GM12875 (cell line): ENCODE data around the gene MEIS3.

Experiments used
- H3K4me3 ChIP-seq: one replicate; pipeline ENCODE4 v1.5.1; 2011; ENCODE audit warnings: low read depth, low read length, control low read depth
- TF ChIP-seq, protein P1 (sequence below): IDR thresholded peaks from 2 replicates; pipeline ENCODE4 v1.5.1; 2011; ENCODE audit warnings: low read depth, mild to moderate bottlenecking, control low read depth, inconsistent platforms, low read length, moderate library complexity, borderline replicate concordance; ENCODE audit not compliant: insufficient read depth

MEIS3 gene

DNA sequence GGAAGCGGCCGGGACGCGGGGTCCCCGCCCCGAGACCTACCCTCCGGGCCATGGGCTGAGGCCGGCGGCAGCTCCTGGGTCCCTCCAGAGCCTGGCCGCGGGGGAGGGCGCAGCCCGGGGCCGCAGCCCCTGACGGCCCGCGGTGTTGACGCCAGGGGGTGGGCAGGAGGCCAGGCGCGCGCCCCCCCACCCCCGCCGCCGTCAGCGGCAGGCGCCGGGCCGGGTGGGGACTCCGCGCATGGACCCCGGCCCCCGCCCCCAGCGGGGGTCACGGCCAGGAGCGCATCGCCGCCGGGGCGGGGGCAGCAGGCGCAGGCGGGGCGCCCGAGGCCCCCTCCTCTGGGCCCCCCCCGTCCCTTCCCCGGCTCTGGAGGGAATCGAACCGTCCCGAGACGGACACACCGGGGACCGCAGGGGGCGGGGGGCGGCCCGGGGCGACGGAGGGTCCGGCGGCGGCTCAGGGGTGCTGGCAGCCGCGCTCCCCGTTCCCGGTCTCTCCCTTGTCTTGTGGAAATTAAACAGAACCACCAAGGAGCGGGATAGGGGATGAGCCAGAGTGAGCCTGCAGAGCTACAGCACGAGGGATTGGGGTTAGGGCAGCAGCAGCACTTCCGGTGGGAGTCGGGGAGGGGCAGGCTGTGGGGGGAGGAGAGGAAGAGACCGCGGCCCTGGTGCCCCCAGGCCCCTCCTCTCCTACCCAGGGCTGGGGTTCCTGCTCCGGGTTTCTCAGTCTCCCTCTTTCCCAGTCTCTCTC is at the start of gene MEIS3:
Gene MEIS3, minus strand, starts transcription at position 498 of the 754 bp plus-strand sequence. Its CDS starts 446 bp downstream, at position 52.
- TF ChIP-seq, protein P1, sequence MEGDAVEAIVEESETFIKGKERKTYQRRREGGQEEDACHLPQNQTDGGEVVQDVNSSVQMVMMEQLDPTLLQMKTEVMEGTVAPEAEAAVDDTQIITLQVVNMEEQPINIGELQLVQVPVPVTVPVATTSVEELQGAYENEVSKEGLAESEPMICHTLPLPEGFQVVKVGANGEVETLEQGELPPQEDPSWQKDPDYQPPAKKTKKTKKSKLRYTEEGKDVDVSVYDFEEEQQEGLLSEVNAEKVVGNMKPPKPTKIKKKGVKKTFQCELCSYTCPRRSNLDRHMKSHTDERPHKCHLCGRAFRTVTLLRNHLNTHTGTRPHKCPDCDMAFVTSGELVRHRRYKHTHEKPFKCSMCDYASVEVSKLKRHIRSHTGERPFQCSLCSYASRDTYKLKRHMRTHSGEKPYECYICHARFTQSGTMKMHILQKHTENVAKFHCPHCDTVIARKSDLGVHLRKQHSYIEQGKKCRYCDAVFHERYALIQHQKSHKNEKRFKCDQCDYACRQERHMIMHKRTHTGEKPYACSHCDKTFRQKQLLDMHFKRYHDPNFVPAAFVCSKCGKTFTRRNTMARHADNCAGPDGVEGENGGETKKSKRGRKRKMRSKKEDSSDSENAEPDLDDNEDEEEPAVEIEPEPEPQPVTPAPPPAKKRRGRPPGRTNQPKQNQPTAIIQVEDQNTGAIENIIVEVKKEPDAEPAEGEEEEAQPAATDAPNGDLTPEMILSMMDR = no peak
- H3K4me3 ChIP-seq = no peak within 1 kb of the TSS

DNA sequence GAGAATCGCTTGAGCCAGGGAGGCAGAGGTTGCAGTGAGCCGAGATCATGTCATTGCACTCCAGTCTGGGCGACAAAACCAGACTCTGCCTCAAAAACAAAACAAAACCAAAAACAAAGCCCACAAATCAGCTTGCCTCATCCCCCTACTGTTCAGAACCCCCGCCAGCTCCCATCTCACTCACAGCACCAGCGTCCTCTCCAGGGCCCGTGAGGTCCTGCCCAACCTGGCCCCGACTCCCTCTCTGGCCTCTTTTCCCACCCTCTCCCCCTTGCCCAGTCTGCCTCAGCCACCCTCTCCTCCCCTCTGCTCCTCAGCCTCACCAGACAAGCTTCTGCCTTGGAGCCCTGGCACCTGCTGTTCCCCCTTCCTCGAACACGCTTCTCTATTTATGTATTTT is 48.6 kb upstream of the MEIS3 start:
- TF ChIP-seq, protein P1 = no peak
- no peak overlapping the region for H3K4me3 ChIP-seq

DNA sequence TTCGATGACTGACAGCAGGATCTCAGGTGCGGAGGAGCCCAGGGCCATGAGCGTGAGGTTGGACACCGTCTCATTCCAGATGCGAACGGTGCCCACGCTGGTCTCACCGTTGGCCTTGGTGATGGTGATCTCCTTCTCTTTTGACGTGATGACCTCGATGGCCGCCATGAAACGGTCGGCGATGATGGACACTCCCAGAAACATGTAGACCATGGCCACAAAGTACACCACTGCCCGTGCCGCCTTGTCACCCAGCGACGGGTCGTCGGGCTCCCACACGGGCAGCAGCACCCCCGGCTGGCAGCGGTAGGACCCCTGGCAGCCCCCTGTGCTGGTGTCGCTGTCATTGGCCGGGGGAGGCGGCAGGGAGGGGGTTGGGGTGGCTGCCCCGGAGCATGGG is 46.6 kb upstream of the MEIS3 start:
- TF ChIP-seq, protein P1 = no peak
- no peak overlapping the region for H3K4me3 ChIP-seq

GRCh38 chr19:47464675-47465419 is 45.5 kb upstream of the MEIS3 start:
- TF ChIP-seq, protein P1 = no peak

GRCh38 chr19:47461876-47462275 is 42.5 kb upstream of the MEIS3 start:
- H3K4me3 ChIP-seq = no peak overlapping the region
- TF ChIP-seq, protein P1 = no peak

More at GRCh38 chr19:47464675-47465419, 45.5 kb upstream of the MEIS3 start:
- no peak overlapping the region for H3K4me3 ChIP-seq

- TF ChIP-seq, protein P1 = no peak
- no peak overlapping the region for H3K4me3 ChIP-seq
Measured at GRCh38 chr19:47459477-47459876, 40.1 kb upstream of the MEIS3 start.

DNA sequence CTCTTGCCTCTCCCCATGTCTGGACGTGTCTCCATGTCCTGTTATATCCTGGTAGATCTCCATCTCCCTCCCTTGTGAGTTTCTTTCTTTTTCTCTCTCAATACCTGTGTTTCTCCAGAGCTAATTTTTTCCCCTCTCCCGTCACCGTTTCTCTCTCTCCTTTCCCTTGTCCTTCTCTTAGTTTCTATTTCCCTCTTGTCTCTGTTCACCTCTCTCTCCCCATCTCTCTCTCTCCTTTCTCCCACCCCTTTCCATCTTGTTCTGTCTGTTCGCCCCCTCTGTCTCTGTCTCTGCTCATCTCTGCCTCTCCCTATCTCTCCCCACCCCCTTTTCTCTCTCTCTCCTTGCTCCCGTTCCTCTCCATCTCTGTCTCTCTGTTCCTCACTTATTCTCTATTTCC is 39.3 kb upstream of the MEIS3 start:
- TF ChIP-seq, protein P1 = no peak
- no peak overlapping the region for H3K4me3 ChIP-seq
